Endothelial cell of umbilical vein (primary cell): Measurements from ENCODE around the gene RGS17.
"Not testable (repeated sequence)": the region's sequence is repeated elsewhere in the genome, so short reads cannot be mapped to it uniquely, and the experiment has no call there.

Source experiments
- EZH2 ChIP-seq: IDR thresholded peaks from 2 replicates; pipeline ENCODE4 v1.6.1; 2012; ENCODE audit warnings: borderline replicate concordance, low read depth, mild to moderate bottlenecking, moderate library complexity, low read length, inconsistent platforms; ENCODE audit not compliant: severe bottlenecking
- JUN ChIP-seq: IDR thresholded peaks from 2 replicates; pipeline ENCODE4 v1.6.1; 2011; ENCODE audit warnings: borderline replicate concordance, low read depth; ENCODE audit not compliant: insufficient read length, insufficient read depth
- MYC ChIP-seq: IDR thresholded peaks from one replicate; pipeline ENCODE4 v1.6.1; 2011; ENCODE audit warnings: mild to moderate bottlenecking, low read depth, low read length
- TF ChIP-seq, protein P1 (sequence below), 2 donors: IDR thresholded peaks; 1 replicate in 1 of 2; 2 replicates in 1 of 2; pipeline ENCODE4 v1.5.1; 2011; ENCODE audit warnings: low read length in 2 of 2, mild to moderate bottlenecking in 2 of 2, moderate library complexity in 2 of 2, control low read depth in 1 of 2, inconsistent platforms in 1 of 2, low read depth in 1 of 2; ENCODE audit not compliant: insufficient read depth in 1 of 2; ENCODE audit errors: extremely low read depth in 1 of 2

GRCh38 chr6:152966168-152966894 lies 164.8 kb downstream of the RGS17 start:
- TF ChIP-seq, protein P1, sequence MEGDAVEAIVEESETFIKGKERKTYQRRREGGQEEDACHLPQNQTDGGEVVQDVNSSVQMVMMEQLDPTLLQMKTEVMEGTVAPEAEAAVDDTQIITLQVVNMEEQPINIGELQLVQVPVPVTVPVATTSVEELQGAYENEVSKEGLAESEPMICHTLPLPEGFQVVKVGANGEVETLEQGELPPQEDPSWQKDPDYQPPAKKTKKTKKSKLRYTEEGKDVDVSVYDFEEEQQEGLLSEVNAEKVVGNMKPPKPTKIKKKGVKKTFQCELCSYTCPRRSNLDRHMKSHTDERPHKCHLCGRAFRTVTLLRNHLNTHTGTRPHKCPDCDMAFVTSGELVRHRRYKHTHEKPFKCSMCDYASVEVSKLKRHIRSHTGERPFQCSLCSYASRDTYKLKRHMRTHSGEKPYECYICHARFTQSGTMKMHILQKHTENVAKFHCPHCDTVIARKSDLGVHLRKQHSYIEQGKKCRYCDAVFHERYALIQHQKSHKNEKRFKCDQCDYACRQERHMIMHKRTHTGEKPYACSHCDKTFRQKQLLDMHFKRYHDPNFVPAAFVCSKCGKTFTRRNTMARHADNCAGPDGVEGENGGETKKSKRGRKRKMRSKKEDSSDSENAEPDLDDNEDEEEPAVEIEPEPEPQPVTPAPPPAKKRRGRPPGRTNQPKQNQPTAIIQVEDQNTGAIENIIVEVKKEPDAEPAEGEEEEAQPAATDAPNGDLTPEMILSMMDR (IDR thresholded peaks at IDR 0.05; ENCODE audit: extremely low read depth in 1 of 2, insufficient read depth in 1 of 2, low read depth in 1 of 2, low read length in 2 of 2): not testable (repeated sequence)
- not testable (repeated sequence) for TF ChIP-seq JUN, EZH2, MYC
